Type B pancreatic cell (in vitro differentiated cells): Measurements from ENCODE around the gene OSCP1. TPM values are rescaled to one million over a fixed set of nuclear protein-coding genes. Genes with fewer than 3 reads are reported as not detected.
A peak's percentile ranks its signal among the peaks of the same experiment; 100 is the strongest.

ENCODE experiments used
- DNase-seq: peaks from one replicate; pipeline ENCODE4 v3.0.0; 2021; ENCODE audit warnings: mixed read lengths; ENCODE audit not compliant: unreplicated experiment; ENCODE audit errors: extremely low spot score
- H3K27ac Mint-ChIP-seq: 2 replicates; pipeline ENCODE4 v1.8.0; 2021; ENCODE audit warnings: mild to moderate bottlenecking, mixed read lengths
- H3K27me3 Mint-ChIP-seq: 2 replicates; pipeline ENCODE4 v1.8.0; 2021; ENCODE audit warnings: mixed read lengths
- H3K36me3 Mint-ChIP-seq: 2 replicates; pipeline ENCODE4 v1.8.0; 2021; ENCODE audit warnings: mixed read lengths
- H3K4me1 Mint-ChIP-seq: one replicate; pipeline ENCODE4 v1.8.0; 2021; ENCODE audit warnings: mixed read lengths; ENCODE audit not compliant: unreplicated experiment
- H3K4me3 Mint-ChIP-seq: 2 replicates; pipeline ENCODE4 v1.8.0; 2021; ENCODE audit warnings: mild to moderate bottlenecking, mixed read lengths
- H3K9me3 Mint-ChIP-seq: 2 replicates; pipeline ENCODE4 v1.8.0; 2021; ENCODE audit warnings: mixed read lengths
- CTCF ChIP-seq: fragments of 200-600 bp; sonication (generic); conservative IDR thresholded peaks from 2 replicates; pipeline ENCODE4 v1.5.0; 2021; ENCODE audit warnings: antibody characterized with exemption, mild to moderate bottlenecking
- total RNA-seq: library from RNA; stranded (reverse); gene quantifications from 2 replicates; pipeline ENCODE4 v1.2.1, GENCODE V29; 2021; ENCODE audit warnings: low replicate concordance

Gene OSCP1
- total RNA-seq, 1 donor from 2014 or later: 15.3 TPM

- no peak for DNase-seq
- TF ChIP-seq CTCF: no peak
- no peak overlapping the region for H3K4me3 Mint-ChIP-seq
- H3K36me3 Mint-ChIP-seq: peaks cover 3% of the 10 kb centered on the region
- H3K27me3 Mint-ChIP-seq: no peaks in the 10 kb centered on the region
- no peaks in the 10 kb centered on the region for H3K9me3 Mint-ChIP-seq
- H3K4me1 Mint-ChIP-seq: peaks cover 7% of the 10 kb centered on the region
- no peak overlapping the region for H3K27ac Mint-ChIP-seq
These were observed 57.4 kb downstream of the OSCP1 start for GRCh38 chr1:36392836-36393235.

- H3K27ac Mint-ChIP-seq: no peak overlapping the region
These were observed 59.0 kb downstream of the OSCP1 start for GRCh38 chr1:36391271-36391670.

DNA sequence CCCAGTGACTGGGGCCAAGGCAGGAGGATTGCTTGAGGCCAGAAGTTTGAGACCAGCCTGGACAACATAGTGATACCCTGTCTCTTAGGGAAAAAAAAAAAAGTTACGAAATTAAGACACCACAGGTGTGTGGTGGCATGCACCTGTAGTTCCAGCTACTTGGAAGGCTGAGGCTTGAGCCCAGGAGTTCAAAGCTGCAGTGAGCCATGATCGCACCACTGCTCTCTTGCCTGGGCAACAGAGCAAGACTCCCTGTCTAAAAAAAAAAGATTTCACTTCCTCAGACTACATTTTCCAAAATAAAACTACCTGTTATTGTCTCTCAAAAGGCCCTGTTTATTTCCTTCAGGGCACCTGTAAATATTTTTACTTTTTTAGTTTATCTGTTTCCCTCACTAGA, 59.8 kb downstream of the OSCP1 start:
- Mint-ChIP-seq H3K4me1 (peaks cover 14% of the 10 kb centered on the region), H3K27me3 (no peaks in the 10 kb centered on the region), H3K27ac (peak overlapping the region; percentile 23), H3K36me3 (peaks cover 3% of the 10 kb centered on the region), H3K4me3 (no peak overlapping the region), H3K9me3 (no peaks in the 10 kb centered on the region)
- no peak for TF ChIP-seq CTCF
- no peak for DNase-seq

More at GRCh38 chr1:36391271-36391670, 59.0 kb downstream of the OSCP1 start:
- DNase-seq: no peak
- Mint-ChIP-seq H3K4me1 (peaks cover 14% of the 10 kb centered on the region), H3K36me3 (peaks cover 3% of the 10 kb centered on the region), H3K4me3 (peak overlapping the region; percentile 15), H3K27me3 (no peaks in the 10 kb centered on the region), H3K9me3 (no peaks in the 10 kb centered on the region)
- TF ChIP-seq CTCF: no peak

- H3K4me1 Mint-ChIP-seq: peaks cover 14% of the 10 kb centered on the region
- no peaks in the 10 kb centered on the region for H3K9me3 Mint-ChIP-seq
- TF ChIP-seq CTCF: no peak
- no peak overlapping the region for H3K4me3 Mint-ChIP-seq
- H3K36me3 Mint-ChIP-seq: peaks cover 3% of the 10 kb centered on the region
- DNase-seq: no peak
- H3K27ac Mint-ChIP-seq: peak overlapping the region; percentile 23
- no peaks in the 10 kb centered on the region for H3K27me3 Mint-ChIP-seq
These were observed 60.3 kb downstream of the OSCP1 start for GRCh38 chr1:36389999-36390398.

DNA sequence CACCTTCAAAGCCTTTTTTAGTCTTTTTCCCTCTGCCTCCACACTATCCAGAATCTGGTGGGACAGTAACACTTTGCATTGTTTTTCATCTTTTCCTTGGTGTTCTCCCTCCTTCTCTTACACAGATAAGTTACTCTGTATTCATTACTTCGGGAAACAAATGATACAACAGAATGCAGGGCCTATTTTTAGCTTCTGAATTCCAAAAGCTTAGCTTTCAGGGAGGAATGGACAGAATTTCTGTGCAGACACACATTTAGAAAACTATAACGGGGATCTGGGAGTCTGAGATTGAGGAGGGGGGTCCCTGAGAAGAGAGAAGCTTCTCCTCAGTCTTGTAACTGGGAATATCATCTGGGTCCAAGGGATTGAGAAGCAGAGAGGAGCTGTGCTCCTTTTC, 61.0 kb downstream of the OSCP1 start:
- H3K27ac Mint-ChIP-seq: no peak overlapping the region
- no peaks in the 10 kb centered on the region for H3K27me3 Mint-ChIP-seq
- no peaks in the 10 kb centered on the region for H3K9me3 Mint-ChIP-seq
- H3K4me3 Mint-ChIP-seq: no peak overlapping the region
- peaks cover 21% of the 10 kb centered on the region for H3K4me1 Mint-ChIP-seq
- H3K36me3 Mint-ChIP-seq: peaks cover 3% of the 10 kb centered on the region
- no peak for DNase-seq
- no peak for TF ChIP-seq CTCF
